OCI-LY1 (cell line): ENCODE data around the gene GNB1L.

Experiments
- H2AFZ ChIP-seq: fragments of 200-600 bp; sonication (generic), shearing (Covaris generic); 2 replicates; pipeline ENCODE4 v1.6.0; 2014; ENCODE audit warnings: antibody characterized with exemption, mild to moderate bottlenecking, low read length
- H3F3A ChIP-seq: fragments of 200-600 bp; sonication (generic), shearing (Covaris generic); 2 replicates; pipeline ENCODE4 v1.6.0; 2014; ENCODE audit warnings: mild to moderate bottlenecking, antibody characterized with exemption, low read length, moderate library complexity; ENCODE audit not compliant: insufficient read depth
- H3K27ac ChIP-seq: fragments of 200-600 bp; sonication (generic); 2 replicates; pipeline ENCODE4 v1.5.1; 2014; ENCODE audit warnings: low read length, mixed run types, mild to moderate bottlenecking, low read depth; ENCODE audit not compliant: poor library complexity, severe bottlenecking
- H3K27me3 ChIP-seq: fragments of 200-600 bp; sonication (generic); 2 replicates; pipeline ENCODE4 v1.6.0; 2014; ENCODE audit warnings: antibody characterized with exemption, mild to moderate bottlenecking, low read length, moderate library complexity; ENCODE audit not compliant: insufficient read depth
- H3K36me3 ChIP-seq: fragments of 200-600 bp; sonication (generic); 2 replicates; pipeline ENCODE4 v1.6.1; 2014; ENCODE audit warnings: mild to moderate bottlenecking, antibody characterized with exemption, low read length, moderate library complexity, mixed read lengths; ENCODE audit not compliant: insufficient read depth
- H3K4me1 ChIP-seq: fragments of 200-600 bp; sonication (generic); 2 replicates; pipeline ENCODE4 v1.5.1; 2014; ENCODE audit warnings: mild to moderate bottlenecking, low read length, moderate library complexity; ENCODE audit not compliant: insufficient read depth, severe bottlenecking
- H3K4me2 ChIP-seq: fragments of 200-600 bp; sonication (generic), shearing (Covaris generic); 2 replicates; pipeline ENCODE4 v1.6.1; 2014; ENCODE audit warnings: low read length
- H3K4me3 ChIP-seq: fragments of 200-600 bp; sonication (generic); 2 replicates; pipeline ENCODE4 v1.5.1; 2014; ENCODE audit warnings: low read length, low read depth, mild to moderate bottlenecking, mixed read lengths; ENCODE audit not compliant: poor library complexity, severe bottlenecking
- H3K79me2 ChIP-seq: fragments of 200-600 bp; shearing (Covaris generic); 2 replicates; pipeline ENCODE4 v1.6.1; 2016; ENCODE audit warnings: mixed run types, low read length, mixed read lengths; ENCODE audit not compliant: insufficient read depth
- H3K9ac ChIP-seq: fragments of 200-600 bp; sonication (generic), shearing (Covaris generic); 2 replicates; pipeline ENCODE4 v1.6.1; 2014; ENCODE audit warnings: mild to moderate bottlenecking, low read length, mixed read lengths
- H3K9me2 ChIP-seq: fragments of 200-600 bp; sonication (generic), shearing (Covaris generic); 2 replicates; pipeline ENCODE4 v1.6.1; 2014; ENCODE audit warnings: low read depth, mild to moderate bottlenecking, low read length, mixed read lengths
- H3K9me3 ChIP-seq: fragments of 200-600 bp; shearing (Covaris generic); 2 replicates; pipeline ENCODE4 v1.6.1; 2014; ENCODE audit warnings: low read length, mixed read lengths
- H4K20me1 ChIP-seq: fragments of 200-600 bp; sonication (generic), shearing (Covaris generic); 2 replicates; pipeline ENCODE4 v1.6.0; 2016; ENCODE audit warnings: mild to moderate bottlenecking, low read length; ENCODE audit not compliant: insufficient read depth
- CTCF ChIP-seq: fragments of 200-600 bp; sonication (generic), shearing (Covaris generic); IDR thresholded peaks from 2 replicates; pipeline ENCODE4 v1.5.1; 2017; ENCODE audit warnings: mild to moderate bottlenecking, antibody characterized with exemption, low read length, moderate library complexity, mixed read lengths
- EZH2 ChIP-seq: fragments of 200-600 bp; sonication (generic), shearing (Covaris generic); IDR thresholded peaks from 2 replicates; pipeline ENCODE4 v1.8.0; 2017; ENCODE audit warnings: borderline replicate concordance, mixed run types, mild to moderate bottlenecking, antibody characterized with exemption, low read length, moderate library complexity, mixed read lengths

The GNB1L gene

GRCh38 chr22:19875531-19876313, 21.0 kb upstream of the GNB1L start:
- no peak for TF ChIP-seq EZH2
- Histone ChIP-seq H3K36me3 (no peaks in the 10 kb centered on the region), H3K4me3 (no peak overlapping the region), H3K9me3 (no peaks in the 10 kb centered on the region), H3K27ac (no peak overlapping the region), H3K9ac (no peak overlapping the region), H2AFZ (no peak overlapping the region), H3K27me3 (no peaks in the 10 kb centered on the region; the same call in 1 of the 2 replicates), H3K4me1 (peaks cover 17% of the 10 kb centered on the region), H3K79me2 (no peaks in the 10 kb centered on the region), H3F3A (no peaks in the 10 kb centered on the region), H3K4me2 (no peak overlapping the region), H3K9me2 (no peaks in the 10 kb centered on the region), H4K20me1 (no peaks in the 10 kb centered on the region)

- Histone ChIP-seq H3K27ac (no peak overlapping the region), H3K4me3 (no peak overlapping the region), H3K4me2 (no peak overlapping the region), H3K9me2 (no peaks in the 10 kb centered on the region), H3K9me3 (no peaks in the 10 kb centered on the region), H3K27me3 (no peaks in the 10 kb centered on the region; the same call in 1 of the 2 replicates), H3K79me2 (no peaks in the 10 kb centered on the region), H2AFZ (no peak overlapping the region), H3K36me3 (no peaks in the 10 kb centered on the region), H3K9ac (no peak overlapping the region), H3F3A (no peaks in the 10 kb centered on the region), H4K20me1 (no peaks in the 10 kb centered on the region), H3K4me1 (peaks cover 17% of the 10 kb centered on the region)
- TF ChIP-seq EZH2 (no peak), CTCF (no peak)
Observed at GRCh38 chr22:19875061-19875530, 20.4 kb upstream of the GNB1L start.

GRCh38 chr22:19874307-19875060, 19.8 kb upstream of the GNB1L start:
- Histone ChIP-seq H3K79me2 (no peaks in the 10 kb centered on the region), H3F3A (no peaks in the 10 kb centered on the region), H3K4me3 (no peak overlapping the region), H2AFZ (no peak overlapping the region), H3K4me2 (no peak overlapping the region), H3K36me3 (no peaks in the 10 kb centered on the region), H3K27ac (no peak overlapping the region), H3K4me1 (peaks cover 17% of the 10 kb centered on the region), H3K9ac (no peak overlapping the region), H3K27me3 (no peaks in the 10 kb centered on the region; the same call in 1 of the 2 replicates), H3K9me2 (no peaks in the 10 kb centered on the region), H3K9me3 (no peaks in the 10 kb centered on the region), H4K20me1 (no peaks in the 10 kb centered on the region)
- TF ChIP-seq EZH2: no peak
- TF ChIP-seq CTCF: no peak
